Nephron (organoid): ENCODE results near the gene TGM3.
"Not testable (repeated sequence)": the region's sequence is repeated elsewhere in the genome, so short reads cannot be mapped to it uniquely, and the experiment has no call there.

Experiments used
- H3K27ac Mint-ChIP-seq, 3 experiments: 2 replicates each; pipeline ENCODE4 v1.8.0; 2020; ENCODE audit warnings: mixed read lengths in 3 of 3, mild to moderate bottlenecking in 2 of 3, moderate library complexity in 1 of 3
- H3K27me3 Mint-ChIP-seq: 2 replicates; pipeline ENCODE4 v1.8.0; 2021; ENCODE audit warnings: low read depth, mild to moderate bottlenecking, moderate library complexity, mixed read lengths
- H3K36me3 Mint-ChIP-seq: 2 replicates; pipeline ENCODE4 v1.8.0; 2020; ENCODE audit warnings: low read depth, mixed read lengths
- H3K4me1 Mint-ChIP-seq: 2 replicates; pipeline ENCODE4 v1.8.0; 2020; ENCODE audit warnings: mixed read lengths
- H3K4me3 Mint-ChIP-seq, 3 experiments: 2 replicates each; pipeline ENCODE4 v1.8.0; 2020; ENCODE audit warnings: mild to moderate bottlenecking in 3 of 3, mixed read lengths in 3 of 3, moderate library complexity in 2 of 3
- H3K9me3 Mint-ChIP-seq: 2 replicates; pipeline ENCODE4 v1.8.0; 2020; ENCODE audit warnings: mixed read lengths
- TF ChIP-seq, protein P1 (sequence below), 3 experiments: fragments of 200-600 bp; sonication (generic); IDR thresholded peaks; one replicate each; pipeline ENCODE4 v1.5.0; 2021; ENCODE audit warnings: antibody characterized with exemption in 3 of 3; ENCODE audit not compliant: unreplicated experiment in 3 of 3

Gene TGM3

DNA sequence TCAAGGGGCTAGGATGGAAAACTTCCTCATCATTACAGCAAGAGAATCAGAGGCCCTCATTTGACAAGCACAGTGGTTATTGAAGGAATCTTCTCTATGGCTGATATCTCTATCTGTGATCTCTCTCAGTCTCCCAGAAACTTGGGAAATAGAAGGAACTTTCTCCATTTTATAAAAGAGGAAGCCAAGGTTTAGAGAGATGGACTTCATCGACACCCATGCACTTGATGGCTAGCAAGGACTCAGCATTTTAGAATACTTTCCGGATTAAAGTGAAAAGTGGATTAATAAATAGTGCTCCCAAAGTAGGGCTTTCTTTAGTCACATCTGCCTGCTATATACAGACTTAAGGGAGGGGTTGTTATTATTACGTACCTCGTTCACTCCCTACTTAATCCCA is 34.2 kb upstream of the TGM3 start:
- no peaks in the 10 kb centered on the region for H3K9me3 Mint-ChIP-seq
- H3K4me1 Mint-ChIP-seq: no peaks in the 10 kb centered on the region
- no peak overlapping the region for H3K27ac Mint-ChIP-seq
- TF ChIP-seq, protein P1, sequence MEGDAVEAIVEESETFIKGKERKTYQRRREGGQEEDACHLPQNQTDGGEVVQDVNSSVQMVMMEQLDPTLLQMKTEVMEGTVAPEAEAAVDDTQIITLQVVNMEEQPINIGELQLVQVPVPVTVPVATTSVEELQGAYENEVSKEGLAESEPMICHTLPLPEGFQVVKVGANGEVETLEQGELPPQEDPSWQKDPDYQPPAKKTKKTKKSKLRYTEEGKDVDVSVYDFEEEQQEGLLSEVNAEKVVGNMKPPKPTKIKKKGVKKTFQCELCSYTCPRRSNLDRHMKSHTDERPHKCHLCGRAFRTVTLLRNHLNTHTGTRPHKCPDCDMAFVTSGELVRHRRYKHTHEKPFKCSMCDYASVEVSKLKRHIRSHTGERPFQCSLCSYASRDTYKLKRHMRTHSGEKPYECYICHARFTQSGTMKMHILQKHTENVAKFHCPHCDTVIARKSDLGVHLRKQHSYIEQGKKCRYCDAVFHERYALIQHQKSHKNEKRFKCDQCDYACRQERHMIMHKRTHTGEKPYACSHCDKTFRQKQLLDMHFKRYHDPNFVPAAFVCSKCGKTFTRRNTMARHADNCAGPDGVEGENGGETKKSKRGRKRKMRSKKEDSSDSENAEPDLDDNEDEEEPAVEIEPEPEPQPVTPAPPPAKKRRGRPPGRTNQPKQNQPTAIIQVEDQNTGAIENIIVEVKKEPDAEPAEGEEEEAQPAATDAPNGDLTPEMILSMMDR (IDR thresholded peaks at IDR 0.05; ENCODE audit: unreplicated experiment in 3 of 3): no peak
- H3K36me3 Mint-ChIP-seq: no peaks in the 10 kb centered on the region
- H3K4me3 Mint-ChIP-seq: no peak overlapping the region
- H3K27me3 Mint-ChIP-seq: no peaks in the 10 kb centered on the region

DNA sequence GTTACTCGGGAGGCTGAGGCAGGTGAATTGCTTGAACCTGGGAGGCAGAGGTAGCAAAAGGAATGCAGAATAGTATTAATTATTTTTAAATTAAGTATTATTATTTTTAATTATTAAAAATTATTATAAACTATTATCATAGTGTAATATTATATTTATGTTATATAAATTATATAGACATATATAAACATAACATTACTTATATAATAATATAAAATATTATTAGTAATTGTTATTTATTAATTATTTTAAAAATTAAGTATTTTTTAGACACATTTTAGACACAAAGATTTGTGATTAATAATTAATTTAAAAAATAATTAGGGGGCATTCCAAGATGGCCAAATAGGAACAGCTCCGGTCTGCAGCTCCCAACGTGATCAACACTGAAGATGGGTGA is 31.7 kb upstream of the TGM3 start:
- H3K27ac Mint-ChIP-seq: no peak overlapping the region
- H3K9me3 Mint-ChIP-seq: peaks cover 6% of the 10 kb centered on the region
- TF ChIP-seq, protein P1 (IDR thresholded peaks at IDR 0.05; ENCODE audit: unreplicated experiment in 3 of 3): no peak

DNA sequence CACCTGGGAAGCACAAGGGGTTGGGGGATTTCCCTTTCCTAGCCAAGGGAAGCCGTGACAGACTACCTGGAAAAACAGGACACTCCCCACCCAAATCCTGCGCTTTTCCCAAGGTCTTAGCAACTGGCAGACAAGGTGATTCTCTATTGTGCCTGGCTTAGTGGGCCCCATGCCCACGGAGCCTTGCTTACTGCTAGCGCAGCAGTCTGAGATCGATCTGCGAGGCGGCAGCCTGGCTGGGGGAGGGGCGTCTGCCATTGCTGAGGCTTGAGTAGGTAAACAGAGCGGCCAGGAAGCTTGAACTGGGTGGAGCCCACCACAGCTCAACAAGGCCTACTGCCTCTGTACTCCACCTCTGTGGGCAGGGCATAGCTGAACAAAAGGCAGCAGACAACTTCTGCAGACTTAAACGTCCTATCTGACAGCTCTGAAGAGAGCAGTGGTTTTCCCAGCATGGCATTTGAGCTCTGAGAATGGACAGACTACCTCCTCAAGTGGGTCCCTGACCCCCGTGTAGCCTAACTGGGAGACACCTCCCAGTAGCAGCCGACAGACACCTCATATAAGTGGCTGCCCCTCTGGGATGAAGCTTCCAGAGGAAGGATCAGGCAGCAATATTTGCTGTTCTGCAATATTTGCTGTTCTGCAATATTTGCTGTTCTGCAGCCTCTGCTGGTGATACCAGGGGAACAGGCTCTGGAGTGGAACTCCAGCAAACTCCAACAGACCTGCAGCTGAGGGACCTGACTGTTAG is 31.0 kb upstream of the TGM3 start:
- not testable (repeated sequence) for H3K27me3 Mint-ChIP-seq, H3K4me1 Mint-ChIP-seq, H3K9me3 Mint-ChIP-seq, H3K4me3 Mint-ChIP-seq, H3K27ac Mint-ChIP-seq, H3K36me3 Mint-ChIP-seq

More for the DNA sequence above, 31.7 kb upstream of the TGM3 start:
- Mint-ChIP-seq H3K27me3 (no peaks in the 10 kb centered on the region), H3K4me3 (no peak overlapping the region), H3K4me1 (no peaks in the 10 kb centered on the region), H3K36me3 (no peaks in the 10 kb centered on the region)

DNA sequence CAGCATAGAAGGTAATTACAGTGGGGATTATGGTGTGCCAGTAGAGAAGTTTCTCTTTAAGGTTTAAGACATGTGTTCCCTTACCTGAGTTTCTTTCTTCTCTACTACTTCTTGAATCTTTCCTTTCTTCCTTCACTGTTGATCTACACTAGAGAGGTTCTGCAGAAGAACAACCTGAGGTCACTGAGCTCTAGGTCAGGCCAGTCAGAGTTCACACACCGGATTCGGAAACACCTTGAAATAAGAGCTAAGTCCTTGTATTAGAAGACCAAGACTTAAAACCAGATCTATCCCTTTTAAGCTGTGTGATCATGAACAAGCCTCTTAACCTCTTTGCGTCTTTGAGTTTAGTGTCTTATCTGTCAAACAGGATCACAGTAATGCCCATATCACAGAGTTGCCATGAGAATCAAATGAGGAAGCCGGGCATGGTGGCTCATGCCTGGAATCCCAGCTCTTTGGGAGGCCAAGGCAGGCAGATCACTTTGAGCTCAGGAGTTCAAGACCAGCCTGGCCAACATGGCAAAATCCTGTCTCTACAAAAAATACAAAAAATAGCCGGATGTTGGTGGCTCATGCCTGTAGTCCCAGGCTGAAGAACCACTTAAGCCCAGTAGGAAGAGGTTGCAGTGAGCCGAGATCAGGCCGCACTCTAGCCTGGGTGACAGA is 22.0 kb upstream of the TGM3 start:
- TF ChIP-seq, protein P1 (IDR thresholded peaks at IDR 0.05; ENCODE audit: unreplicated experiment in 3 of 3): no peak
- Mint-ChIP-seq H3K27ac (no peak overlapping the region), H3K27me3 (peaks cover 10% of the 10 kb centered on the region), H3K4me3 (no peak overlapping the region), H3K36me3 (no peaks in the 10 kb centered on the region), H3K4me1 (no peaks in the 10 kb centered on the region), H3K9me3 (peaks cover 3% of the 10 kb centered on the region)

DNA sequence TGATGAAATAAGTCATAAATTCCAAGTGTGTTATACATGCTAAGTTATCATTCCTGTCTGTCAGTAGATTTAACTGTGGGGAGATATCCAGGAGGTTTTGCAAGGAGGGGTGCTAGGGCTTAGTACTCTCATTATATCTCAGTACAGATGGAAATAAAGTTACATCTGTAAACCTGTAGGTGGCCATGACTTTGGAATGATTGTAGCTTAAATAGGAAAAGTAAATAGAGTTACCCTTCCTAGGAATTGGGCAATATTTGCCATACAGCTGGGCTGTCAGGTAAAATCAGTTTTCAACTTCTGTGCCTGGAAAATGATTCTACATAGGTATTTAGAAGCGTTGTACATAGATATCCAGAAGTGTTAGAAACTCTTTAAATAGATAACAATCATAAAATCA is 19.8 kb upstream of the TGM3 start:
- no peak overlapping the region for H3K4me3 Mint-ChIP-seq
- peaks cover 3% of the 10 kb centered on the region for H3K9me3 Mint-ChIP-seq
- H3K4me1 Mint-ChIP-seq: no peaks in the 10 kb centered on the region
- H3K27ac Mint-ChIP-seq: no peak overlapping the region
- TF ChIP-seq, protein P1 (IDR thresholded peaks at IDR 0.05; ENCODE audit: unreplicated experiment in 3 of 3): no peak
- no peaks in the 10 kb centered on the region for H3K36me3 Mint-ChIP-seq
- peaks cover 10% of the 10 kb centered on the region for H3K27me3 Mint-ChIP-seq

DNA sequence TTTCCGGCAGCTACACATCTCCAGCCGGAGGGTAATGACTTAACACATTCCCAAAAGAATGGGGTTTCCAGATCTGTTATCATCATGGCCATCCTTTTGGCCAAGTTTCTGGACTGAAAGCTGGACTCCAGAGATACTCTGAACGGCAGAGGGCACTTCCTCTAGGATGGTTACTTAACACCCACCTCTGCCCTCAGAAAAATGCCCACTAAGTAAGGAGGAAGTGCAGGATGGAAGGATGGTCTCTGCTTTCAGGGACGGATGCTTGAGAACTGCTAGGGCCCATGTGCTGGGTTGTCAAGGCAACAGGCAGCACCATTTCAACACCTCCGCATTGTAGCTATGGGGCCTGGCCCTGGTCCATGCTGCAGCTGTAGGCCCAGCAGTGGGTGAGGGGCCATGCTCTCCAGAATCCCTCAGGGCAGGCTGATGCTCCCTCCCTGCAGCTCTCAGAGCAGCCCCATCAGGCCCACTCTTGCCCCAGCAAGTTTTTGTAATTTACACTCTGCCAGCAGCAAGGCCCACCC is 16.5 kb upstream of the TGM3 start:
- Mint-ChIP-seq H3K27ac (no peak overlapping the region), H3K4me1 (no peaks in the 10 kb centered on the region), H3K36me3 (no peaks in the 10 kb centered on the region), H3K27me3 (peaks cover 1% of the 10 kb centered on the region), H3K9me3 (peaks cover 3% of the 10 kb centered on the region), H3K4me3 (no peak overlapping the region)
- TF ChIP-seq, protein P1 (IDR thresholded peaks at IDR 0.05; ENCODE audit: unreplicated experiment in 3 of 3): no peak
